ENCODE data around the gene DAND5.

Gene DAND5

DNA sequence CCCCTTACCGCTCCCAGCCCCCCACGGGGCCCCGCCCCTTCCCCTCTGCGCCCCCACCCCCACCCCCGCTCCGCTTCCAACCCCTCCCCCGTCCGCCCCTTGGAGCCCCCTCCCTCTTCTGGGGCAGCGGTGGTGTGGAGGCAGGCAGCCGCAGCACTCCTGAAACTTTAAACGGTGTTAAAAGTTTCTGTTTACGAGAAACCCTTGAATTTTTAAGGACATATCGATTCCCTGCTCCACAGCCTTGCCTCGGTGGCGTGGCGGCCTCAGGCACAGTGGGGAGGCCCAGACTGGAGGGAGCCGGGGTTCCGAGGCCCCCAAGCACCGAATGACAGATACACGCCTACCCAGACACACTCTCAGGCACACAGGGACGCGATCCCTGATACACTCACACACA lies 21.1 kb downstream of the DAND5 start:
- no peak for FAIRE-seq
- TF ChIP-seq TAF1 (IDR thresholded peaks at IDR 0.05; ENCODE audit: borderline replicate concordance, low read depth, low read length) = no peak
- TF ChIP-seq POLR2A (IDR thresholded peaks at IDR 0.05; ENCODE audit: low read depth, low read length) = no peak
- TF ChIP-seq POLR2AphosphoS5 (IDR thresholded peaks at IDR 0.05; ENCODE audit: low read depth, low read length) = no peak
- DNase-seq (ENCODE audit: insufficient read length) = no peak

DNA sequence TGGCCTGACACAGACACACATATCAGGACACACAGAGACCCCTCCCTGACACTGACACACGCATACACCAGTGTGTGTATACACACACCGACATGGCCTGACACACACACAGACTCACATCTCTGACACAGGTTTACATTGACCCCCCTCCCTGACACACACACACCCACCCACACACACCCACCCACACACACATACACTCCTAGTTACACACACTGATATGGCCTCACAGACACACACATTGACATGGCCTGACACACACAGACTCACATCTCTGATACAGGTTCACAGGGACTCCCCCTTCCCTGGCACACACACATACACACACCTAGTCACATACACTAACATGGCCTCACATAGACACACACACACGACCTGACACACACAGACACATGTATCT lies 21.5 kb downstream of the DAND5 start:
- TF ChIP-seq POLR2AphosphoS5 (IDR thresholded peaks at IDR 0.05; ENCODE audit: low read depth, low read length) = no peak
- TF ChIP-seq POLR2A (IDR thresholded peaks at IDR 0.05; ENCODE audit: low read depth, low read length) = no peak
- TF ChIP-seq TAF1 (IDR thresholded peaks at IDR 0.05; ENCODE audit: borderline replicate concordance, low read depth, low read length) = no peak
- DNase-seq (ENCODE audit: insufficient read length) = no peak
- FAIRE-seq = no peak

DNA sequence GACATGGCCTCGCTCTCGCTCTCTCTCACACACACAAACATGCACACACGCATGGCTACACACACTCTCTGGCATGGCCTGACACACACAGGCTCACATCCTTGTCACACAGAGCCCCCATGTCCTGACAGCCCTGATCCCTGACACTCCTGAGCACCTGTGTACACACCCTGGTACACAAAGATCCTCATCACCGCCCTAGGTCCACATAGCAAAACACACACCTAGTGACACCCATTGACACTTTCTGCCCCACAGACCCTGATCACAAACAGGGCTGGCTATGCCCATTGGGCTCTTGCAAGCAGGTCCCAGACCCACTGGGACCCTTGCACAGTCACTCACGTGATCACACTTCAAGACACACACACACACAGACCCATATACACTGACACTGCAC lies 21.9 kb downstream of the DAND5 start:
- no peak for FAIRE-seq
- TF ChIP-seq POLR2A (IDR thresholded peaks at IDR 0.05; ENCODE audit: low read depth, low read length) (no peak), POLR2AphosphoS5 (IDR thresholded peaks at IDR 0.05; ENCODE audit: low read depth, low read length) (no peak), TAF1 (IDR thresholded peaks at IDR 0.05; ENCODE audit: borderline replicate concordance, low read depth, low read length) (no peak)
- no peak for DNase-seq (ENCODE audit: insufficient read length)

DNA sequence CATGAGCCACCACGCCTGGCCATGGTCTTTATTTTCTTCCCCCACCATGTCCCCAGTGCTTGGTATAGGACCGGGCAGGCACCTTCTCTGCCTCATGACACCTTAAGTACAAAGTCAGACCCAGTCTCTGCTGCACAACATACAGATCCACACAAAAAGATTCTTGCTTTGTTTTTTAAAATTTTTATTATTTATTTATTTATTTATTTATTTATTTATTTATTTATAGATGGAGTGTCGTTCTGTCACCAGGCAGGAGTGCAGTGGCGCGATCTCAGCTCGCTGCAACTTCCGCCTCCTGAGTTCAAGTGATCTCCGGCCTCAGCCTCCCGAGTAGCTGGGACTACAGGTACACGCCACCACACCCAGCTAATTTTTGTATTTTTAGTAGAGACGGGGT lies 23.4 kb downstream of the DAND5 start:
- TF ChIP-seq POLR2A (IDR thresholded peaks at IDR 0.05; ENCODE audit: low read depth, low read length) (no peak), TAF1 (IDR thresholded peaks at IDR 0.05; ENCODE audit: borderline replicate concordance, low read depth, low read length) (no peak), POLR2AphosphoS5 (IDR thresholded peaks at IDR 0.05; ENCODE audit: low read depth, low read length) (no peak)
- DNase-seq (ENCODE audit: insufficient read length) = no peak
- no peak for FAIRE-seq

DNA sequence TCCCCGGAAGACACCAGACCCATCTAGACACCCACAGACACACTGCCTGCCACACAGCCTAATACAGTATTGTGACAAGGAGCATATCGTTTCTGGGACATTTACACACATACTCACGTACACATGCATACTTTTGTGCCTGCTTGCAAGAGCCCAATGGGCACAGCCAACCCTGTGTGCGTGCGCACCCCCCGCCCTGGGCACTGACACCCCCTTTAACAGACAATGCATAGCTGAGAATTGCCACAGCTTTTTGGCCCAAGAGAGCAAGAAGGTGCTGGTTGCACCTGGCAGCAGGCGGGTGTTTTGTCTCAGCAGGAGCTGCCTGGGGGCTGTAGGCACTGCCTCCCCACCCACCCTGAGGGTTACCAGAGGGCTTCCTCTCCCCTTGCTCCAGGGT lies 24.2 kb downstream of the DAND5 start:
- TF ChIP-seq POLR2A (IDR thresholded peaks at IDR 0.05; ENCODE audit: low read depth, low read length) (no peak), POLR2AphosphoS5 (IDR thresholded peaks at IDR 0.05; ENCODE audit: low read depth, low read length) (no peak), TAF1 (IDR thresholded peaks at IDR 0.05; ENCODE audit: borderline replicate concordance, low read depth, low read length) (no peak)
- FAIRE-seq (no peak), DNase-seq (ENCODE audit: insufficient read length) (no peak)

DNA sequence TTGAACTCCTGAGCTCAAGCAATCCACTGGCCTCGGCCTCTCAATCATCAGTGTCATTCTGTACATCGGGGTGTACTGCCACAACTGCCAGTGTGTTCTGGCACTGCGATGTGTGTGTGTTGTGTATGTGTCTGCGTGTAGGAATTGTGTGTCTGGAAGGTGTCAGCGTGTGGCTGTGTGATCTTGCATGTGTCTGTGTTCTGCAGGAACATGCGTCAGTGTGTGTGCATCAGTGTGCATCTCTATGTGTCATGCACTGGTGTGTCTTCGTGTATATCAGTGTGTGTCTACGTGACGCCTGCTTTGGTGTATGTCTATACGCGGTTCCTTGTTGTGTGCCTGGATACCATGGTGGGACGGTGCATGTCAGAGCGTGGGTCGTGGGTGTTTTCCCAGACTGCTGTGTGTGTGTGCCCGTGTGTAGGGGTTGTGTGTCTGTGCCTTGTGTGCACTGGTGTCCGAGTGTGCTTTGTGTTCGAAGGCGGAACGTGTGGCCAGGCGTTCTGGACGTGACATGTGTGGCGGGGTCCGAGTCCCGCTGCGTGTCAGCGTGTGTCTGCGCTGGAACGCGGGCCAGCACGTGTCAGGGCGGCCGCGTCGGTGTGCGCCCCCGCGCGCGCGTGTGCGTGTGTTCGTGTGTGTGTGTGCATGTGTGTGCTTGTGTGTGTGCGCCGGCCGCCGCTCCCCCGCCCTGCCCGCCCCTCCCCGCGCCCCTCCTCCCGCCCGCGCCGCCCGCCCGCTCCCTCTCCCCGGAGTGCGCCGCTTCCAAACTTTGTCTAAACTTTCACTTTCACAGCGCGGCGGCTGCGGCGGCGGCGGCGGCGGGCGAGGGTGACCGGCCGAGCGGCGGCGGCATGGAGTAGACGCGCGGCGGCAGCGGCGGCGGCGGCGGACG lies 25.6 kb downstream of the DAND5 start, which contains the start of gene NFIX:
NFIX (plus strand) TSS at position 775 of the 895 bp plus-strand sequence. CDS start 363 bp downstream, outside the sequence.
- DNase-seq (ENCODE audit: insufficient read length) (no peak), FAIRE-seq (peak; percentile 83)
- TF ChIP-seq POLR2AphosphoS5 (IDR thresholded peaks at IDR 0.05; ENCODE audit: low read depth, low read length) (no peak), POLR2A (IDR thresholded peaks at IDR 0.05; ENCODE audit: low read depth, low read length) (no peak), TAF1 (IDR thresholded peaks at IDR 0.05; ENCODE audit: borderline replicate concordance, low read depth, low read length) (no peak)

DNA sequence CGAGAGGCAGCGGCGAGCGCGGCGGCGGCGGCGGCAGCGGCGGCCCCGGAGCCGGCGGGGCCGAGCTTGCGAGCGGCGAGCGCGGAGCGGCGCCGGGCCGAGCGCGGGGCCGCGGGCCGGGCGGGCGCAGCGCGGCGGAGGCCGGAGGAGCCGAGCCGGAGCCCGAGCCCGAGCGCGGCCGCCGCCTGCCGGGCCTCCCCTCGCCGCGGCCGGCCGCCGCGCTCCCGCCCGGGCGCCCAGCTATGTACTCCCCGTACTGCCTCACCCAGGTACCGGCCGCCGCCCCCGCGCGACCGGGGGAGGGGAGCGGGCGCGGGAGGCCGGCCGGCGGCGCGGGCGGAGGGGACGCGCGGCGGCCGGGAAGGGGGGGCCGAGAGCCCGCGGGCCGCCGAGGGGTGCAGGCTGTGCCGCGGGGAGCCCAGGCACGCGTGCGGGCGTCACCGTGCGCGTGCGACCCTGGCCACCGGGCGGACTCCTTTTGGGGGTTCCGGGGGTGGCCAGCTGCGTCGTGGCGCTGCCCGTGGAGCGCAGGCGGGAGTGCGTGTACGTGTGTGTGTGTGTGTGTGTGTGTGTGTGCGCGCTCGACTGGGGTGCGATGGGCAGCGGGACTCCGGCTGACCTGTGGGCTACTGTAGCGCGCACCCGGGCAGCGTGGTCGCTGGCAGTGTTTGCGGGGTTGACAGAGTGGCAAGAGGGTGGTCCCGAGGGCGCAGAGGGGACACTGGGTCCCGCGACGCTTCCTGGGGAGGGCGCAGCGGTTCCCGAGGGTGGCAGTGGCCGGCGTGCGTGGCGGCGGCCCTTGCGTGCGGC lies 26.4 kb downstream of the DAND5 start:
- DNase-seq (ENCODE audit: insufficient read length) = peak; percentile 71
- FAIRE-seq = no peak
- TF ChIP-seq POLR2A (IDR thresholded peaks at IDR 0.05; ENCODE audit: low read depth, low read length) = no peak
- no peak for TF ChIP-seq TAF1 (IDR thresholded peaks at IDR 0.05; ENCODE audit: borderline replicate concordance, low read depth, low read length)
- no peak for TF ChIP-seq POLR2AphosphoS5 (IDR thresholded peaks at IDR 0.05; ENCODE audit: low read depth, low read length)

DNA sequence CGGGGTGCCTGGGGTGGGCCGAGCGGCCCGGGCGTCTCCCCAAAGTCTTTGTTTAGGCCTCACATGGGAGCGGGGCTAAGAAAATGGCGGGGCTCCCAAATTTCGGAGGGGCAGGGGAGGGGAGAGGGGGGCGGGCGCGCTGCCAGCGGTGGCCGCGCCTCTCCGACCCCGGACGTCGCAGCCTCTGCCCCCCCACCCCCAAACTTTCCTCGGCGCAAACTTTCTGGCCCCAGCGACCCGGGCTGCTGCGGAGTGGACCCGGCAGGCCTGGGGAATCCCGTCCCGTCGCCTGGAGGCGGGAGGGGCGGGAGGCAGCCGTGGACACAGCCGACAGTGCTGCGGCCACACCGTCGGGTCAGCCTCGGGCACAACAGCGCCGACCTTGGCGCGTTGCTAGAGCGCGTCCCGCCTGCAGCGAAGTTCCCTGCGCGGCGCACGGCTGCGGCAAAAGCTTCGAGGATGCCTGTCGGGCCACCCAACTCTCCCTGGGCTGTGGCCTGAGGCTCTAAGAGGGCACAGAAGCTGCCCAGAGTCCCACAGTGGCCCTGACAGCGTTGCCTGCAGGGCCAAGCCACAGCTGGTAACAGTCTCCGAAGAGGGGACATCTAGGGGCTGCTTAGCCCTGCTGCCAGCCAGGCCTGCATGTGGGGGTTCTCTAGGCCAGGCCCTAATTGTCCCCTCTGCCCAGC lies 27.2 kb downstream of the DAND5 start:
- no peak for DNase-seq (ENCODE audit: insufficient read length)
- no peak for FAIRE-seq
- TF ChIP-seq TAF1 (IDR thresholded peaks at IDR 0.05; ENCODE audit: borderline replicate concordance, low read depth, low read length) (no peak), POLR2A (IDR thresholded peaks at IDR 0.05; ENCODE audit: low read depth, low read length) (no peak), POLR2AphosphoS5 (IDR thresholded peaks at IDR 0.05; ENCODE audit: low read depth, low read length) (no peak)

DNA sequence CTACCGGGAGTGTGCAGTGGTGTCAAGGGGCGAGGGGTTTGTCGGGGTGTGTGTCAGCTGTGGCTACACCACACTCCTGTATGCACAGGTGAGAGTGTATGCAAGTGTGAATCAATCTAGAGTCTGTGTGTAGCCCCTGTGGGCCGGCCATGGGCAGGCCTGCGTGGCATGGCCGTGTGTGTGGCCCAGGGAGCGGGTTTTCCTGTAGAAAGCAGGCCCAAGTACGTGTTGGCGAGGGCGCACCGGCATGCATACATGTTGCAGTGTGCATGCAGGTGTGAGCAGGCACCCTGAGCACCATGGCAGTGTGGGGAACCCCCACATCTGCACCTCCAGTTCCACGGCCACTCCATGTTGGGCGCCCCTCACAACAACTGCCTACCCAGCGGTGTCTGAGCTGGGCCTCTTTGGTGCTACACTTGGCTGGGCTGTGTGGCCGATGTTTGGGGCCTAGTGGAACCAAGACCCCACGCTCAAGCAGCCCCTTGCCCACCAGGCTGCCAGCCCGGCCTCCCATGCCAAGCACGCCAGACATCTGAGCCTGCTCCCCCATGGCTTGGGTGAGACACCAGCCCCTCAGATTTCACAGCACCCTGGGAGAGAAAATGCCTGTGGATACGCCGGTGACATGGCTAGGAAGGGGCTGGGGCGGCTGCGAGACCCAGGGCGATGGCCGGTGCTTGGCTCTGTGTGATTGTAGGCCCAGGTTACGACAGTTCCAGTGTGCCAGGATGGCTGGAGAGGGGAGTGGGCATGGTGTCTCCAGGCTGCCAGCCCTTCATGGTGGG lies 28.0 kb downstream of the DAND5 start:
- no peak for TF ChIP-seq TAF1 (IDR thresholded peaks at IDR 0.05; ENCODE audit: borderline replicate concordance, low read depth, low read length)
- TF ChIP-seq POLR2A (IDR thresholded peaks at IDR 0.05; ENCODE audit: low read depth, low read length) = no peak
- TF ChIP-seq POLR2AphosphoS5 (IDR thresholded peaks at IDR 0.05; ENCODE audit: low read depth, low read length) = no peak
- no peak for FAIRE-seq
- DNase-seq (ENCODE audit: insufficient read length) = no peak

Data from GM12892 (cell line).